ENCODE results near the gene CFAP61. TPM values are rescaled to one million over a fixed set of nuclear protein-coding genes. Genes with fewer than 3 reads are reported as not detected.

Gene CFAP61
- total and polyA plus RNA-seq, 9 of the 15 experiments (the other 6 are each of a cell fraction or from before 2014, with no cell fraction given), result 0.11 TPM; not detected in 8

DNA sequence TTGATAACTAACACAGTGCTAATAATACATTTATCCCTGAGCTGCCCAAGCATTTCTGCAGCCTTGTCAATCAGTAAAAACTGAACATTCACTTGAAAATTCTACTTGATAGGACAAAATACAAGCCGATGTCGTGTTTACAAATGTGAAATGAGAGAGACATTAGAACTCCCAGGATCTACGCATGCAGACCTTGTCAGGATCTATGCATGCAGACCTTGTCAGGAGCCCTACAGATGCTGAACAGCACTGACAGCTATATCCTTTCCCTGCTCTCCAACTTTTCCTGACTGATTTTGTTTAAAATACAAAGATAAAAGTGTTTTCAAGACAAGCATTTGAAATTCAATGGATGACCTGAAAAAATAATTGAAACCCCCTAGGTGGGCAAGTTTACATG is 344.5 kb downstream of the CFAP61 start:
- intact Hi-C loops (cut with micrococcal nuclease), result no loop called here
- 14% methylated on average over 3 of the region's 3 CpGs for WGBS (ENCODE audit: insufficient coverage, low coverage, missing lambda C conversion rate)
- CTCF ChIA-PET (ENCODE audit: low intra/inter-chr PET ratio), result no interaction called here
- BruUV-seq (replicated peaks), result no TSS peak
- POLR2A ChIA-PET, result no interaction called here
- H3K79me2 ChIP-seq (ENCODE audit: control insufficient read depth, insufficient read depth, low read length), result no peaks in the 10 kb centered on the region
- TF ChIP-seq NFATC3 (IDR thresholded peaks at IDR 0.05), result no peak
- TF ChIP-seq ZNF239 (CRISPR knock-in tag; IDR thresholded peaks at IDR 0.05), result peak; percentile 96
- peak; percentile 85 for TF ChIP-seq RBM25 (IDR thresholded peaks at IDR 0.05; ENCODE audit: low read depth, low read length, severe bottlenecking)
- TF ChIP-seq MTF1 (CRISPR knock-in tag; IDR thresholded peaks at IDR 0.05; ENCODE audit: borderline replicate concordance), result no peak
- TF ChIP-seq, protein P1, sequence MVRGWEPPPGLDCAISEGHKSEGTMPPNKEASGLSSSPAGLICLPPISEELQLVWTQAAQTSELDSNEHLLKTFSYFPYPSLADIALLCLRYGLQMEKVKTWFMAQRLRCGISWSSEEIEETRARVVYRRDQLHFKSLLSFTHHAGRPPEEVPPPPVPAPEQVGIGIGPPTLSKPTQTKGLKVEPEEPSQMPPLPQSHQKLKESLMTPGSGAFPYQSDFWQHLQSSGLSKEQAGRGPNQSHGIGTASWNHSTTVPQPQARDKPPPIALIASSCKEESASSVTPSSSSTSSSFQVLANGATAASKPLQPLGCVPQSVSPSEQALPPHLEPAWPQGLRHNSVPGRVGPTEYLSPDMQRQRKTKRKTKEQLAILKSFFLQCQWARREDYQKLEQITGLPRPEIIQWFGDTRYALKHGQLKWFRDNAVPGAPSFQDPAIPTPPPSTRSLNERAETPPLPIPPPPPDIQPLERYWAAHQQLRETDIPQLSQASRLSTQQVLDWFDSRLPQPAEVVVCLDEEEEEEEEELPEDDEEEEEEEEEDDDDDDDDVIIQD (CRISPR knock-in tag; IDR thresholded peaks at IDR 0.05), result no peak
- TF ChIP-seq DNMT1 (IDR thresholded peaks at IDR 0.05), result 0 out of 2 replicates have a peak, but pooled peaks have one; percentile 45
- no peak for TF ChIP-seq HNRNPUL1 (IDR thresholded peaks at IDR 0.05; ENCODE audit: low read length)
- TF ChIP-seq ZNF586 (CRISPR knock-in tag; conservative IDR thresholded peaks at IDR 0.05), result no peak
- TF ChIP-seq ZNF644 (tag; IDR thresholded peaks at IDR 0.05; ENCODE audit: low read depth), result no peak
- H3K27me3 ChIP-seq (ENCODE audit: control insufficient read depth in 2 of 2, insufficient read depth in 2 of 2, low read length in 2 of 2), result peaks cover 0 to 24% of the 10 kb centered on the region in 2 experiments; a peak in 3 of 5 replicates
- H3K4me3 ChIP-seq, result no peak overlapping the region
- H3K9ac ChIP-seq (ENCODE audit: insufficient read depth in 1 of 2, low read depth in 2 of 2, low read length in 2 of 2), result no peak overlapping the region
- in situ Hi-C loops (cut with MboI), result no loop called here
- H3K4me1 ChIP-seq (replicated peaks in 1 of 2; ENCODE audit: control insufficient read depth in 2 of 2, insufficient read depth in 2 of 2, low read length in 2 of 2), result peaks cover 0 to 10% of the 10 kb centered on the region in 2 experiments; a peak in 4 of 5 replicates
- no peaks in the 10 kb centered on the region for H3K9me1 ChIP-seq (ENCODE audit: control insufficient read depth, insufficient read depth, low read length)
- H3K36me3 ChIP-seq (ENCODE audit: control insufficient read depth, insufficient read depth, low read length), result no peaks in the 10 kb centered on the region
- no peak overlapping the region for H3K27ac ChIP-seq (ENCODE audit: extremely low read depth, low read depth, low read length)
- FAIRE-seq (no peak), DNase-seq (ENCODE audit: extremely low read depth in 1 of 4, low spot score in 3 of 4) (no peak), ATAC-seq (no peak)
- H3K4me2 ChIP-seq (ENCODE audit: insufficient read depth, low read length), result no peak overlapping the region
- no peak overlapping the region for H2AFZ ChIP-seq (ENCODE audit: low read depth, low read length)
- H4K20me1 ChIP-seq (replicated peaks; ENCODE audit: control insufficient read depth, insufficient read depth, low read length), result no peaks in the 10 kb centered on the region
- no peaks in the 10 kb centered on the region for H3K9me3 ChIP-seq (replicated peaks; ENCODE audit: control insufficient read depth, insufficient read depth, low read depth, low read length)
